COLO668 (cell line): ENCODE results near the gene EML6.

Source experiments
- DNase-seq: peaks from one replicate; lab custom pipeline; 2025; ENCODE audit not compliant: unreplicated experiment; lab: John Stamatoyannopoulos, UW

EML6 gene

DNA sequence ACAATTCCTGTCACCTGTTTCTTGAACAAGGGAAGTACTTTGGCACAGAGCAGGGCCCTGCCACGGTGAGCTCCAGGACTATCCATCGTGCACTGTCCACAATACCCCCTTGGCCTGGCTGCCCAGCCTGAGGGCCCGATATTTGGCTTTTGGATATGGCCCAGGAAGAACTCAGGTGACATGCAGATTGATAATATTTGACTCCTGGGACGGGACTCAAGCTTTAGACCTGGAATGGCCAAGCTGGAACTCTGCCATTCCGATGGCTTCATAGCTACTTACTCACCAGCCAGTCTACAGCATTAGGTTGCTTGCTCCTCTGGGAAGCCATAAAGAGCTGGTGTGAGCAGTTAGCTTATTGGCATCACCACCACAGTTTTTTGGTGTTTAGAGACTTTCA, 26.6 kb downstream of the EML6 start:
- DNase-seq, result no peak

DNA sequence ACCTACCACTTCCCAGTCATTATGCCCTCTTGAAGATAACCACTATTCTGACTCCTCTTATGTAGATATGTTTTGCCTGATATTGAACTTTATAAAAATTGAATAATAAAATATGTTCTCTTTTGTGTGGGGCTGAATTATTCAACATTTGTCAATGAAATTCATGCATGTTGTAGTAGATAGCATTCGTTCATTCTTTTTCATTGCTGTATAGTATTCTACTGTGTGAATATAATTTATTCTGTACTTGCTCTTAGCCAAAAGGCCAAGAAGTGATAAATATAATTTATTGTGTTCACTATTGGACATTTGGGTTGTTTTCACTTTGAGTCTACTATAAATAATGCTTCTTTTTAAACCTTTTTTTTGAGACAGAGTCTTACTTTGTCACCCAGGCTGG, 29.0 kb downstream of the EML6 start:
- no peak for DNase-seq

DNA sequence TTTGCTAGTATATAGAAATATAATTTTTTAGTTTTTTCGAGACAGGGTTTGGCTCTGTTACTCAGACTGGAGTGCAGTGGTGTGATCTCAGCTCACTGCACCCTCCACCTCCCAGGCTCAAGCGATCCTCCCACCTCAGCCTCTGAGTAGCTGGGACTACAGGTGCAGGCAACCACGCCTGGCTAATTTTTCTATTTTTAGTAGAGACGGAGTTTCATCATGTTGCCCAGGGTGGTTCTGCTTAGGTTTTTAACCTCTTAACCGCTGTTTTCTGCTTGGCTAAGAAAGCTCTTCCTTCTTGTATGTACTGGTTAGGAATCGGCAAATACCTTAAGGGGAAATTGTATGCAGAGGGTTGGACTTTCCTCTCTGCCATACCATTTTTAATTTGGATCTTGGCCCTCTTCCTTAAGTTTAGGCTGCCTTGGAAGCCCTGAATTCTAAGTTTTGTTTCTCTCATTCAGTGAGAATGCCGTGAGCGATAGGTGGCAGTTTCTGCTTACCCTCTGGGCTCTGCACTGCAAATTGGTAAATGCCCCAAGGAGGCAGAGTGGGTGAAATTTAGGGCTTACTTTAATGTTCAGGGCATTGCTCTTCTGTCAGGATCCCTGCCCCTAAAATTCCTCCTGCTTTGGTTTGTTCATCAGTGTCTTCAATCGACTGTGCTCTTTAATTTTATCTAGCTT, 32.3 kb downstream of the EML6 start:
- no peak for DNase-seq

DNA sequence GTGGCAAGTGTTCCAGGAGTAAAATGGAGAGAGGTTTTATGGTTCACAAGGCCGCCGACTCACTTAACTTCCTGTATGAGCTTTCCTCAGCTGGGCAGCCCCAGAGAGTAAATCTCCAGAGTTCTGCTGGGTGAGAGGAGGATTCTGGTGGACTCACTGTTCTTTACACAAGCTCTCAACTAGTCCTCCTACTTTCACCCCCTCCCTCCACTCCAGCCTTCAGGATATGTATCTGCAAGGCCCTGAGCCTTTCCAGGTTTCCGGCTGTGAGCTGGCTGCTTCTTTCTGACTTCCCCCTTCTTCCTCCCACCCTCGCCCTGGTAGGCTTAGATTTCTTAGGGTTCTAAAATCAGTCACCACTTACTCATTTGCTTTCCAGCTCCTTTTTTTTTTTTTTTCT, 34.0 kb downstream of the EML6 start:
- DNase-seq, result no peak

DNA sequence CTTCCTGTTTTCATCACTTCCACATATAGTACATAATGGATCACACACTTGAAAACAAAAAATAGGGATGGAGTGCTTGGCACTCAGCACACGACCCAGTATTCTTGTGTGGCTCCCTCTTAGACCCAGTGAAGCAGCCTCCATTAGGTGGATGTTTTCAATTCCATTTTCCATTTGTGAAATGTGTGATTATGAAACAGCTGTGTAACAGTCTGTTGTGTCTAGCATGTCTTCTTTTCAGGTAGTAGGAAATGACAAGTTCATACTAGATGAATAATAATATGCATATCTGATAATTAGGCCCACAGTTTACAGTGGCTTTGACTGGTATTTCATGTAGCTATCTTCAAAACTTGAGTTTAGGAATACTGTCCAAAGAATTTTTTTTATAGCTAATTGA, 35.5 kb downstream of the EML6 start:
- no peak for DNase-seq

DNA sequence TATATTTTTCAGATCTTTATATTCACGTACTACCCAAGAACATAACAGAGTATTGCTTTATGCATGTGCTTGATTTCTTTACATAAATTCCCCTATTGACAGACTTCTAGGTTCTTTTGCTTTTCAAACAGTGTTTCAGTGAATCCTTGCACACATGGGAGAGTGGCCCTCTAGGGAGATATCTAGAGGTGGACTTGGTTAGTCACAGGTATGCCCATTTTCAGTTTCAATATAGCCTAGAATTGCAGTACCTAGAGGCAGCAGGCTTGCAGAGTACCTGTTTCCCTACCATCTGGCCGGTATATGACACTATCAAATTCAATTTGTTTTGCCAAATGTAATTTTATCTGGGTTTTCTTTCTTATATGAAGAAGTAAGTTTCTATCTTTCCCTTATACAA, 36.8 kb downstream of the EML6 start:
- no peak for DNase-seq

DNA sequence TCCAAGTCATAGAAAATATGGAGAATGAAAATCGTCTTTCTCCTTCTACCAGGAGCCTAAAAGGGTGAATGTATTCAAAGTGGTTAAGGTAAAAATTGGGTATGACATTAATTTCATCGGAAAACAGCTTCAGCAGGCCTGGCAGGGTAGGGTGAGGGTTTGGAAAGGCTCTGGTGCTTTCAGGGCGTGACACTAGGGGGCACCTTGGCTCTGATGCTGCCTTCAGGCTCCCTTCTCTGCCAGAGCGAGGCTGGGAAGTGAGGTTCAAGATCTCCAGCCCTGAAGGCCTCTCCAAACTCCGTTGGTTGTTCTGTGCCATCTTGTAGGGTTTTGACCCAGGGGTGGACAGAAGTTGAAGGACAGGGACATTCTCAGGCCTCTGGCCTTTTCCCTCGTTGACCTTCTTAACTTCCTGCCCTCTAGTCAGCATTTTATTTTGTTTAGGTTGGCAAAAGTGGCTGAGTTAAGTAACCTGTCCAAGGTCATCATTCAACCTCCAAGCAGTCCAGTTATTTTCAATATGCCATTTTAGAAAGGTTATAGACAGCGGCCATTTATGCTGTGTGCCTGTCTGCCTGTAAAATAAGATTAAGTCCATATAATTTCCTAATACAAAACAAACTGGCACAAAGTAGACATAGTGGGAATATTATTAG, 40.3 kb downstream of the EML6 start:
- DNase-seq, result no peak

DNA sequence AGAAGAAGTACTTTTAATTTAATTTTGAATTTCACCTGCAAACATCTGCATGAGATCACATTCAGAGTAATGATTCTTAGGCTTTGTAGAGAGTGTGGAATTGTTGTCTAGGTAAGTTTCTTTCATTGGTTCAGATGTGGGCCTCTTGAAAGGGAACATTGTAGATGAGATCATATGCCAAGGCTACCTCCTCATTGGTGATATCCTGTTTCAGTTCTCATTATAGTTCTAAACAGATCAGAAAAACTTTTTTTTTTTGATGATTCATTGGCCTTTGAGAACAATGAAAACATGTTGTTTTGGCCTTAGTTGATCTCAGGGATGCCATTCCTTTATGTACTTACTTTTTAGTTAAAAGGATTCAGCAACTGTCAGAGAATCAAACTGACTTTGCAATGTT, 44.5 kb downstream of the EML6 start:
- DNase-seq, result no peak

DNA sequence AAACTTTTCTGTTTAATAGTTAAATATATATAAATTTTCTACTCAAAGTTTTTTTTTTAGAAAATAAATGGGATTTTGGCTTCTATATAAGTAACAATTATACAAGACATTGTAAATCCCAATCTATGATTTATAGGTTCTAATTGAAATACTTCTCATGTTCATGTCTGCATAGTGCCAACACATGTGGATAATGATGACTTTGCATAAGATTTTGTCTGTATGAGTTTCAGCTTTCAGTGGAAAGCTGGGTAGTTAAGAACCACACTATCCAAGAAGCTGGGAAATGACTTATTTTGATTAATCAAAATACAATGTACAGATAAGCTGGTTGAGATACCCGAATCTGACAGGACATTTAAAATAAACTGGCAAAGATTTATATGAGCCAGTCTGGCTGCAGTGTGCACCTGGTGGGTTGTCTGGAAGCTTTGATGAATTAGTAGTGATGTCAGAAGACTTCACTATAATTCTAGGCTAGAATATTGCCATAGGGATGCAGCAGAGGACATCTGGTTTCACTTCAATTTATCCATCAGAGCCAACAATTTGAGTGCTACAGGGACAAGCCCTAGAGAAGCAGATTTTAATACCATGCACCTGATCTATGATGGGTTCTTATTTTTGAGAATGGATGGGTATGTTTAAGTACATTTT, 45.4 kb downstream of the EML6 start:
- DNase-seq, result peak; percentile 12

DNA sequence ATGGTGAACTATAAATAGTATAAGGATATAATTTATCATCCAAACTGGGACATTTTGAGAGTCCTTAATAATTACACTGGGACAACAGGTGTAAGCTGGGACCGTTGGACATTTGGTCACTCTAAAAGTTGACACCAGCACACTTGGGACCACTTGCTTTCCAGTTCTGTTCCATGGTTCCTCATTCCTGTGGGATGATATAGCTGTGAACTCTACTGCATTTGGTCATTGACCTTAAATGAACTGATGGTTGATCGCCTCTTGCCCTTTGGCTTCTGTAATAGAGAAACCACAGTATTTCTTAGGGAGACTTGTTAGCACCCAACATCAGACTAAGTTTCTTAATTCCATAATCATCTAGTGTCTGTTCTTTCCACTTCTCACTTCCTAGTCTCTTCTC, 46.7 kb downstream of the EML6 start:
- DNase-seq, result no peak

DNA sequence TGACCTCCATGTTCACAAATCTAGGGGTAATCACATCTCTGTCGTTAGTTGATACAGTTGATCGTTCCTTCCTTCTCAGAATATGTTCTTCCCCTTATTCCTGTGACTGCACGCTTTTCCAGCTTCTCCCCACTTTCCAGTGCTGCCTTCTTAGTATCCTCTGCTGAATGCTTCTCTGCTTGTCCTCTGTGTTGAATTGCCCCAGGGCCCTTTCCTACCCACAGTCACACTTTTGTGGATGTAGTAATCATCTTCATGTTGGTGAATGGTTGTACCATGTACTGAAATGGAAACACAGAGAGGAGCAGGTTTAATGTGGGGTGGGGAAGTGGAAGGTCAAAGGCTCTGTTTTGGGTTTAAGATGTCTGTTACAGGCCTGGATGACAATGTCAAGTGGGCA, 47.2 kb downstream of the EML6 start:
- no peak for DNase-seq

DNA sequence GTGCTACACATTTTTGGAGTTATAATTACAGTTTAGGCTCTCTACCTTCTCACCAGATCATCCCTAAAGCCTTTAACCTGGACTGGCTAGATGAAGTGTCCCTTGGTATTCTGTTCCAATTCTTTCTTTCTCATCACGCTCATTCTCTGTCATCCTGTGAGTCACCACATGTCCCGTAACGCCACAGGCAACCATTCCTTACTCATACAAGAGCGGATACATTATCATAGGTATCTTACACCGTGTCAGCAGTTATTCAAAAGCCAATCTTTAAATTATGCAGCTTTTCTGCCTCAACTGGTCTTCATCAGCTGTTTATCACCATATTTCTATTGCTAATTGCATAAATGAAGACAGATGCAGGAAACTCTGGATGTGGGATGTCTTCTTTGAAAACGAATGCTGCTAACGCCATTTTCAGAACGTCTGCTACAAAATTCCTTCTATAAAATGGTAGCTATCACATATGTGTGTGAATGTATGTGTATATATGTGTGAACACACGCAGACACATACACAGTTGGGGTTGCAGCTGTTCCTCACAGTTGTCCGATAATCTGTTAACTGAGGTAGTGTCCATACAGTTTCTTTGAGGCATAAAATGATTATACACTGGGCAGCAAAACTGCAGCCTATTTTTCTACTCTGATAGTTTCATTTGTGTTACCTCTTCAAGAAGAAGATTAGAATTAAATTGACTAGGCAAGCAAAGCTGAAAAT, 47.9 kb downstream of the EML6 start:
- no peak for DNase-seq

DNA sequence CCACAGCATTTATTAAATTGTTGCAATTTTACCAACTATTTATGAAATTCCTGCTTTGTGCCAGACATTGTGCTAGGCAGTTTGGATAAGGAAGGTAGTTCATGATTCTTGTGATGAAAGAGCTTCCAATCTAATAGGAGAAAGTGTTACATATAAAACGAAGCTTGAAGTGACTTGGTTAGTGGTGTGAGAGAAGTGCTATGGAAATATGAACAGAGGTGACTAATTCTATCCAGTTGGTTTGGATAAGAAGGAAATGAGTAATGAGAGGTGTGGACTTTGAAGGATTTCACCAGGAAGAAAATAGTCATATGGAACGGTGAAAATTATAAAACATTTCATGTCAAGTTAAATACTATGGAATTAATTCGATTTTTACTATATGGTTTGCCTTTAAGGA, 48.6 kb downstream of the EML6 start:
- DNase-seq, result no peak

DNA sequence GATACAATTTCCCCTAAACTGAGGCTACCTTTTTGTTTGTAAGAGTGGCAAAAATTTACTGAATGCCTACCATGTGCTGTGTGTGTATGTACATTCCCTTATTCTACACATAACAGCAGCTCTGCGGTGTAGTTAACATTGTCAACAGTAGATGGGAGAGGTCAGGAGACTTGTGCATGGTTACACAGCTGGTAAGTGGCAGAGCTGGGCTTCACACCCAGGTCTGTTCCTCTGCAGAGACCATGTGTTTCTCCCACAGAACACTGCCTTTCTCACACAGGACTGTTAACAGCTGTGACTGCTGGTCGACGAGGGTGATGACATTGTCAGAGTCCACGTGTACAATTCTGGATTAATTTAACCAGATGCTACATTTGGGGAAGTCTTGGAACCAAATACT, 49.1 kb downstream of the EML6 start:
- DNase-seq, result no peak

DNA sequence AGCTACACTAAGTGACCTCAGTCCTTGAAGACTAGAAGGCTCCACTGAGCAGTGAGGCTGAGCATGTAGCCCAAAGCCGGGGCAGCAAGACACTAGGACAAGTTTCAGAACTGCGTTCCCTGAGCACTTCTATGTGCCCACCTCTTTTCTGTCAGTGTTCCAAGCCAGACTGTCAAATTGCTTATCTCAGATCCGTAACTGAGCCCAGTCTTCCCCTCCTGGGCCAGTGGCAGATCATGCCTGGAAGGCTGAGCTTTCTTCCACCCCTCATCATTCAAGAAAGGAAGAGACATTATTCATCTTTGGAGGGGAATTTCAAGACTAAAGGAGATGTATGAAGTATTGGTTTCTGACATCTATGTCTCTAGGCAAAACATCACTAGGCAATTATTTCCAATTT, 49.8 kb downstream of the EML6 start:
- DNase-seq, result no peak

DNA sequence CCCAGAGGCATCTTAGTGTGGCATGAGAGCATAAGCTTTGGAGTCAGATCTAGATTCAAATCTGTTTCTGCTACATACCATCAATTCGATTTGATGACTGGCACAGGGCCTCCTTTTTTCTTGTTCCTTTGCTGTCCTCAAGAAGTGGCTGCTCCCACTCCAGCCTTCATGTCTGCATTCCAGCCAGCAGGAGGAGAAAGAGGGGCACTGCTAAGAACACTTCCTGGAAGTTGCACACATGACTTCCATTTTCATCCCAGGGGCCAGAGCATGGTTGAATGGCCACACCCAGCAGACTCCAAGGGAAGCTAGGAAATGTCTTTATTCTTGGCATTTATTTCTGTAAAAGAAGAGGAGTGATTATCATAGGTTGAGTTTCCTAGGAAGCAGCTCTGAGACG, 50.4 kb downstream of the EML6 start:
- no peak for DNase-seq

DNA sequence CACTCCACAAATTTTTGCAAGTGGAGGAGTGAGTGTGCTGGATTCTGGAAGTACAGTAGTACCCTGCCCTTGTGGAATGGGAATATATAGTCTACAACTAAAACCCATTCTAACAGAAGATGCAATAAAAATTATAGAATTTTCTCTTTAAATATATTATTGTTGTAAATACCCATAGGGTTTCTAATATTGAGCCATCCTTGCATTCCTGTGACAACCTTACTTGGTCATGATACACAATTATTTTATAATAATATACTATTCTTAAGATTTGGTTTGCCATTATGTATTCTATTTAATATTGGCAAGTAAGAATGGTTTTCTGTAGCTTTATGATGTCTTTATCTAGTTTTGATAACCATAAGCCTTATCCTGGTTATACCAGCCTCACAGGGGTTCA, 52.2 kb downstream of the EML6 start:
- no peak for DNase-seq

DNA sequence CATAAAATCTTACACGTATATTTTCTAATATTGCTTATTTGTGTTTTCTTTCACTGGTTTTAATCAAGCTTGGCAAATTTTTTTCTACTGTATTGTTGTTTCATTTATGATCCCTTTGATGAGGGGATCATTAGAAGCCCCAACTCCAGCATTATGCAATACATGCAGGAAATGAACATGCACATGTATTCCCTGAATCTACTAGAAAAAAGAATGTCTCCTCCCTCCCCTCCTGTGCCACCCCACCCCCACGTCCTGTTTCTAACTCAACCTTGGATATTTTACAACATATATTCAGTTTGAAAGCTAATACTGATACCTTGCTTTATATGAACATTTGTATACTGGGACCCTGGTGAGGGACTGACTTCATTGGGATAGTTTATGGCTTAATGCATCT, 53.0 kb downstream of the EML6 start:
- DNase-seq, result no peak

DNA sequence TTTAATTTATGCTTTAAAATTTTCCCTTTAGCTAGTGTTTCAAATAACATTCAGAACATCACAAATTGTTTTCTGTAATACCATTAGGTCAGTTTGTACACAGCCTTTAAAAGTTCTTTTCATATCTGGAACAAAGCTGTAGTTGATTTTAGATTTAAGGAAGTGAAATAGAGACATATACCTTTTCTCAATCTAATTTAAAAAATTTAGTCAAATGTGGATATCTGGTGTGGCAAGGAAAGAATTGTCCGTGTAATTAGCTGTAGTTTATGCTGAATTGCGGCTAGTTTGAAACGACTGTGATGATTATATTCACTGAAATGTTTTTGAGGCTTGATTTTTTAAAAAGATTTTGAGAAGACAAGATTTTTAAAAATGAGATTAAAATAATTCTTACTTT, 59.9 kb downstream of the EML6 start:
- DNase-seq, result no peak

DNA sequence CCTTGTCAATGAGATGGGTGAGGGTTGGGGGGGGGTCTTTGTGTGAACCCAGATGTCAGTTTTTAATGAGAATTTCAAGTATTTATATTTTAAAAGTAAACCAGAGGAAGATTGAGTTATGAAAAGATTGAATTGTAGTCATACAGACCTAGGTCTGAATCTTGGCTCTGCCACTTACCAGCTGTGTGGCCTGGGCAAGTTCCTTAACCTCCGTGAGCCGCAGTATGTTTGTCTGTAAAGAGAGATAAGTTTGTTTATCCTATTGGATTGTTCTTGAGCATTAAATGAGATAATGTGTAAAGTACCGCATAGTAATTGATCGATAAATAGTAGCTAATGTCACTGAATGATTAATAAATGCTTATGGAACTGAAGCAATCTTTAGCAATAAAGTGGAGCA, 63.8 kb downstream of the EML6 start:
- DNase-seq, result no peak

DNA sequence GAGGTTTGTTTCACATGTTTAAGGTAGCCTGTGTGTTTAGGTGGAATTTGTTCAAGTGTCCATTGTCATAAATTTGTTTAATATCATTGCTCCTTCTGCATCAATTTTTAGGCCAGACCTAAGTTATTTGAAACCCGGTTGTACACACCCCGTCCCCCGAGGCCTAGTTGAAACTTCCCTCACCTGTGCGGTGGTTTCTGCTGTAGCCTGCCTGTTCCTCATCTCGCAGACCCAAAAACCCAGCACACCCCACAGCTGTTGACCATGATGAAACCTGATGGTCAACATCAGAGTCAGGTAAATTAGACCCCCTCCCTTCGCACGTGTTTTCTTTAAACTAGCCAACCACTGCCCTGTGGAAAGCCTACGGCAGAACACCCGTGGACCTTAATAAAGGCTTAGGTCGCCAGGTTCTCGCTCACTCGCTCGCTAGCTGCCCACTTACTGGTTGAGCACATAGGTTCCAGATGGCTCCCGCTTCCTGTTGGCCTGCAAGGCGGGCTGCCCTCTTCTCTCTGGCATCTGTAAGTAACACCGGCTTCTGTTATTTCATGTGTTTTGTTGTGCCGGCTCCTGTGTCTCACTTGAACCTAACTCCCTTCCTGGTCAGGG, 64.4 kb downstream of the EML6 start:
- no peak for DNase-seq

DNA sequence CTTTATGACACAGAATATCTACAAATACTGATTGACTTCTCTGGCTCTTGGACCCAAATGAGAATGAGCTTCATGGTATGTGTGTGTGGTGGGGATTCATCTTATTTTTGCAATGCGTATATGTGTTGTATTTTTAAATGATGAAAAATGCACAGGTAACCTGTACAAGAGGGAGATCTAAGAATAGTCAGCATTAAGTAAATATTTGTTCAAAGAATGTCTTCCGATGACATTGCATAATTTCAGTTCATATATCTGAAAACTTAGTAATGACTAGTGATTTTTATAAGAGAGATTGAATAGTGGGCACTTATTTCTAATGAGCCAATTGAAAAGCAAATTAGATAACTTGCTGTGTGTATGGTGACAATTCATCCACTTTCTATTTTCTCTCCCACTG, 66.4 kb downstream of the EML6 start:
- DNase-seq, result no peak
